Sigmoid colon (tissue), 7 donors: ENCODE results near the gene SCARB1. TPM values are rescaled to one million over a fixed set of nuclear protein-coding genes. Genes with fewer than 3 reads are reported as not detected.
A peak's percentile ranks its signal among the peaks of the same experiment; 100 is the strongest.

Source experiments
- DNase-seq: peaks from one replicate; pipeline ENCODE4 v3.0.0-alpha.2; 2019
- H3K27ac ChIP-seq, 4 donors: fragments of 200-600 bp; sonication (generic); one replicate each; pipeline ENCODE4 v1.5.1; 2016 to 2019; ENCODE audit warnings: mild to moderate bottlenecking in 1 of 4
- H3K27me3 ChIP-seq, 3 donors: fragments of 200-600 bp; sonication (generic); one replicate each; pipeline ENCODE4 v1.5.1; 2019; ENCODE audit warnings: mild to moderate bottlenecking in 1 of 3
- H3K36me3 ChIP-seq, 4 donors: fragments of 200-600 bp; sonication (generic); one replicate each; pipeline ENCODE4 v1.5.1; 2016 to 2019
- H3K4me1 ChIP-seq, 4 donors: fragments of 200-600 bp; sonication (generic); one replicate each; pipeline ENCODE4 v1.5.1; 2017 to 2019
- H3K4me3 ChIP-seq, 4 donors: fragments of 200-600 bp; sonication (generic); one replicate each; pipeline ENCODE4 v1.5.1; 2017 to 2019; ENCODE audit warnings: mild to moderate bottlenecking in 2 of 4, moderate library complexity in 1 of 4
- H3K9me3 ChIP-seq, 4 donors: fragments of 200-600 bp in 3 of 4; sonication (generic) in 3 of 4; one replicate each; pipeline versions ENCODE4 v1.5.1 to v1.6.1; 2013 to 2019
- CTCF ChIP-seq, 4 experiments: fragments of 450-650 bp in 3 of 4; fragments of 200-600 bp in 1 of 4; IDR thresholded peaks; one replicate each; pipeline ENCODE4 v1.5.1; 2016 to 2019; ENCODE audit warnings: antibody characterized with exemption in 4 of 4, mild to moderate bottlenecking in 3 of 4, moderate library complexity in 2 of 4
- EP300 ChIP-seq, 4 donors: sonication (generic); formaldehyde crosslinking; IDR thresholded peaks; one replicate each; pipeline ENCODE4 v1.6.1; 2017; ENCODE audit warnings: antibody characterized with exemption in 4 of 4
- POLR2A ChIP-seq, 2 donors: fragments of 450-650 bp; IDR thresholded peaks; one replicate each; pipeline ENCODE4 v1.6.1; 2016; ENCODE audit warnings: antibody characterized with exemption in 2 of 2, mild to moderate bottlenecking in 2 of 2, moderate library complexity in 2 of 2
- POLR2AphosphoS5 ChIP-seq, 4 donors: sonication (generic); formaldehyde crosslinking; IDR thresholded peaks; one replicate each; pipeline ENCODE4 v1.6.1; 2017; ENCODE audit warnings: antibody characterized with exemption in 4 of 4
- WGBS, 2 donors: extraction: QIAGEN DNeasy Blood & Tissue Kit; methylation state at CpG; one replicate each; pipeline ENCODE4 v1.1.7; 2013; 5-methylcytosine and 5-hydroxymethylcytosine counted together
- intact Hi-C: fragments of 100-400 bp; cut with DNase I; formaldehyde crosslinking; loops from one replicate; pipeline ENCODE4 v1.15.1; 2023
- polyA plus RNA-seq, 3 donors: library from polyadenylated mRNA; stranded (reverse); fragments of 200-250 nt; gene quantifications; one replicate each; pipeline ENCODE4 v1.2.3, GENCODE V29; 2013
- small RNA-seq, 3 donors: library from RNA; depleted of rRNA; stranded (forward); fragments of <200 nt; gene quantifications; one replicate each; pipeline ENCODE3, GENCODE V24; 2016
- total RNA-seq, 4 donors: library from RNA; depleted of rRNA; stranded (reverse); fragments of >200 nt; gene quantifications; one replicate each; pipeline ENCODE4 v1.1.0, GENCODE V29; 2016
- donor health status: healthy with polysubstance abuse.
- donor health status: Bipolar disorder and iron deficiency.
- donor health status: healthy.

The SCARB1 gene
- total and polyA plus RNA-seq, 7 donors, result 4.2 to 36.4 (median 11.4) TPM

GRCh38 chr12:124727922-124728321 lies 135.7 kb downstream of the SCARB1 start:
- no peaks in the 10 kb centered on the region for H3K27me3 ChIP-seq
- peaks cover 0 to 27% (median 22%) of the 10 kb centered on the region in 4 donors for H3K4me1 ChIP-seq
- H3K36me3 ChIP-seq, result no peaks in the 10 kb centered on the region
- no peak for TF ChIP-seq POLR2A (IDR thresholded peaks at IDR 0.05)
- no peak for TF ChIP-seq POLR2AphosphoS5 (IDR thresholded peaks at IDR 0.05)
- no peak for TF ChIP-seq CTCF (IDR thresholded peaks at IDR 0.05)
- no peak for TF ChIP-seq EP300 (IDR thresholded peaks at IDR 0.05)
- no peak overlapping the region for H3K4me3 ChIP-seq
- intact Hi-C loops, result no loop called here
- H3K27ac ChIP-seq, result peak overlapping the region; percentile 41 to 68 (median 64)
- DNase-seq, result no peak
- H3K9me3 ChIP-seq, result no peaks in the 10 kb centered on the region
- 79 to 89% methylated on average over 10 of the region's 10 CpGs for WGBS, 2 donors

- peak overlapping the region; percentile 41 to 68 (median 64) for H3K27ac ChIP-seq
- intact Hi-C loops, result no loop called here
These were observed 136.3 kb downstream of the SCARB1 start for GRCh38 chr12:124727264-124727800.

More at GRCh38 chr12:124727264-124727800, 136.3 kb downstream of the SCARB1 start:
- TF ChIP-seq POLR2A (IDR thresholded peaks at IDR 0.05) (no peak), POLR2AphosphoS5 (IDR thresholded peaks at IDR 0.05) (peak; percentile 9 to 60 (median 50)), EP300 (IDR thresholded peaks at IDR 0.05) (peak in 1 of 4 donors; percentile 67)
- no peak overlapping the region for H3K4me3 ChIP-seq
- no peaks in the 10 kb centered on the region for H3K9me3 ChIP-seq
- DNase-seq, result peak; percentile 90
- 59 to 68% methylated on average over 18 of the region's 18 CpGs for WGBS, 2 donors
- no peaks in the 10 kb centered on the region for H3K27me3 ChIP-seq
- peaks cover 0 to 21% (median 18%) of the 10 kb centered on the region in 4 donors for H3K4me1 ChIP-seq
- H3K36me3 ChIP-seq, result no peaks in the 10 kb centered on the region

Small RNA genes lying within 50 kb of the gene (small RNA-seq; reads per million reads assigned to genes)
- 0 reads per million in 3 donors for gene RNU6-927P

Other genes starting within 250 kb of the SCARB1 start
- gene UBC, start 50.8 kb upstream of the SCARB1 start, total RNA-seq, result 1,000 to 10,000 TPM; 1,126 to 1,785 (median 1,332) TPM
- 1,000 to 10,000 TPM; 1,056 to 1,508 (median 1,064) TPM for gene UBC, start 50.8 kb upstream of the SCARB1 start, polyA plus RNA-seq
- 10 to 100 TPM in 1 of 4 donors, 1 to 10 TPM in 3; 5.0 to 10.3 (median 7.6) TPM for gene DHX37, start 125.3 kb upstream of the SCARB1 start, total RNA-seq
- gene DHX37, start 125.3 kb upstream of the SCARB1 start, polyA plus RNA-seq, result 10 to 100 TPM in 1 of 3 donors, 1 to 10 TPM in 2; 3.9 to 18.3 (median 4.8) TPM
- 1 to 10 TPM; 1.3 to 2.9 (median 1.8) TPM for gene BRI3BP, start 129.8 kb upstream of the SCARB1 start, total RNA-seq
- 10 to 100 TPM in 1 of 3 donors, 1 to 10 TPM in 2; 4.2 to 22.1 (median 7.9) TPM for gene BRI3BP, start 129.8 kb upstream of the SCARB1 start, polyA plus RNA-seq
- 10 to 100 TPM in 2 of 4 donors, 1 to 10 TPM in 2; 8.1 to 12.7 (median 10.1) TPM for gene AACS, start 201.6 kb upstream of the SCARB1 start, total RNA-seq
- 10 to 100 TPM; 19.2 to 38.0 (median 34.9) TPM for gene AACS, start 201.6 kb upstream of the SCARB1 start, polyA plus RNA-seq